ENCODE results near the gene APBA3.

- no peak for TF ChIP-seq CTCF (IDR thresholded peaks at IDR 0.05)
- TF ChIP-seq POLR2A (IDR thresholded peaks at IDR 0.05): no peak
Measured at GRCh38 chr19:3809881-3810707, 48.6 kb upstream of the APBA3 start.

Measured in testis (tissue), 2 donors.